ENCODE data around the gene PIGV. TPM values are rescaled to one million over a fixed set of nuclear protein-coding genes. Genes with fewer than 3 reads are reported as not detected.

PIGV gene
- total RNA-seq, 1 donor from 2014 or later: 14.2 TPM

DNA sequence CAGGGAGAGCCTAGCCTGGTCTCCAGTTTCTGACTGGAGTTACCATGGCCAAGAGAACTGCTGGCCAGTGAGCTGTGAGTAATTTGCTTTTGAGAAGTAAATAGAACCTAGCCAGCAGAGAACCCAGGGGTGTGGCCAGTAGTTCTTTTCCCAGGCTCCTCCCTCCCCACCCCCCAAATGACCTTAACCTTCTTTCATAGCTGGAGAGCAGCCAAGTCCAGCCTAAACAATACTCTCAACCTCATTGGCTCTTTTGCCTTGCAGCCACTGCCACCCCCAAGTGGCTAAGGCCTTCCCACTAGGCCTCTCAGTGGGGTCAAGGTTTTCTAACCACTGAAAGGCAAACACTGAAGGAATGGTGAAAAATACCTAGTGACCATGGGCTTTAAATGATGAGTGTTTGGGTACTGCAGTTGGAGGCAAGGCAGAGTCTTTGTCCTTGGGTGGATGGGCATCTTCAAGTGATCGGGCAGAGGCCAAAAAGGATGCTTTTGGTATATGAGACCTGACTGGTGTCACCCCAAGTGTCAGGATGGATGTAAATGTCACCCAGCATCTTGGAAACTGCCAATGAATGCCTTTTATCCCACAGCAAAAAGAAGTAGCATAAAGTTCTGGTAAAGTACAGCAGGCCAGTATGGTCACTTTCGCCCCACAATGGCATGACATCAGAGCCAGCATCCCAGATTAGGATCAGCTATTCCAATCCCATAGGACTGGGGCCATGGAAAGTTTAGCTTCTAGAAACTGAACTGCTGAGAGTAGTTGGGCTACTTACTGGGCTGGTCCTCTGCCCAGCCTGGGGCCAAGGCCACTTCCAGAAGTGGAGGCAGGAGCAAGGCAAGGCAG lies 3.5 kb upstream of the PIGV start:
- H3K27ac Mint-ChIP-seq (ENCODE audit: unreplicated experiment): peak overlapping the region; percentile 100
- H3K36me3 Mint-ChIP-seq (ENCODE audit: unreplicated experiment): peaks cover 24% of the 10 kb centered on the region
- peaks cover 70% of the 10 kb centered on the region for H3K4me1 Mint-ChIP-seq (ENCODE audit: unreplicated experiment)
- no peak for DNase-seq (ENCODE audit: extremely low spot score, unreplicated experiment)
- H3K27me3 Mint-ChIP-seq (ENCODE audit: unreplicated experiment): no peaks in the 10 kb centered on the region
- TF ChIP-seq, protein P1, sequence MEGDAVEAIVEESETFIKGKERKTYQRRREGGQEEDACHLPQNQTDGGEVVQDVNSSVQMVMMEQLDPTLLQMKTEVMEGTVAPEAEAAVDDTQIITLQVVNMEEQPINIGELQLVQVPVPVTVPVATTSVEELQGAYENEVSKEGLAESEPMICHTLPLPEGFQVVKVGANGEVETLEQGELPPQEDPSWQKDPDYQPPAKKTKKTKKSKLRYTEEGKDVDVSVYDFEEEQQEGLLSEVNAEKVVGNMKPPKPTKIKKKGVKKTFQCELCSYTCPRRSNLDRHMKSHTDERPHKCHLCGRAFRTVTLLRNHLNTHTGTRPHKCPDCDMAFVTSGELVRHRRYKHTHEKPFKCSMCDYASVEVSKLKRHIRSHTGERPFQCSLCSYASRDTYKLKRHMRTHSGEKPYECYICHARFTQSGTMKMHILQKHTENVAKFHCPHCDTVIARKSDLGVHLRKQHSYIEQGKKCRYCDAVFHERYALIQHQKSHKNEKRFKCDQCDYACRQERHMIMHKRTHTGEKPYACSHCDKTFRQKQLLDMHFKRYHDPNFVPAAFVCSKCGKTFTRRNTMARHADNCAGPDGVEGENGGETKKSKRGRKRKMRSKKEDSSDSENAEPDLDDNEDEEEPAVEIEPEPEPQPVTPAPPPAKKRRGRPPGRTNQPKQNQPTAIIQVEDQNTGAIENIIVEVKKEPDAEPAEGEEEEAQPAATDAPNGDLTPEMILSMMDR (IDR thresholded peaks at IDR 0.05): no peak
- H3K9me3 Mint-ChIP-seq (ENCODE audit: unreplicated experiment): no peaks in the 10 kb centered on the region
- no peak overlapping the region for H3K4me3 Mint-ChIP-seq (ENCODE audit: unreplicated experiment)

DNA sequence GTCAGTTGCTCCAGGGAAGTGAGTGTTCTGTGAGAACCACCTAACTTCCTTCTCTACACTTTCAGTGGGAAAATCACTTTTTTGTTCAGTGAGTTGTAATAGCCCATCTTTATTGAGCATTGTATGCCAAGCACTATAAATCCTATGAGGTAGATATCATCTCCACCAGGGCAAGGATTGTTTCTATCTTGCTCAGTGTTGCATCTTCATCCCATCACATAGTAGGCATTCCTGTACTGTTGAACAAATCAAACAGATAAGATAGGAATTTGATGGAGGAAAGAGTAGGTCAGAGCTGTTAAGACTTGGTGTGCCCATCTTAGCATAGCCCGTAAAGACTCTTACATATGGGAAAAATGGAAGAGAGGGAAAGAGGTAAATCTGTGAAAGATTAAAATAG lies 2.9 kb upstream of the PIGV start:
- peaks cover 76% of the 10 kb centered on the region for H3K4me1 Mint-ChIP-seq (ENCODE audit: unreplicated experiment)
- H3K36me3 Mint-ChIP-seq (ENCODE audit: unreplicated experiment): peaks cover 19% of the 10 kb centered on the region
- TF ChIP-seq, protein P1 (IDR thresholded peaks at IDR 0.05): no peak
- H3K27ac Mint-ChIP-seq (ENCODE audit: unreplicated experiment): peak overlapping the region; percentile 100
- H3K27me3 Mint-ChIP-seq (ENCODE audit: unreplicated experiment): no peaks in the 10 kb centered on the region
- no peak for DNase-seq (ENCODE audit: extremely low spot score, unreplicated experiment)
- no peak overlapping the region for H3K4me3 Mint-ChIP-seq (ENCODE audit: unreplicated experiment)
- no peaks in the 10 kb centered on the region for H3K9me3 Mint-ChIP-seq (ENCODE audit: unreplicated experiment)

DNA sequence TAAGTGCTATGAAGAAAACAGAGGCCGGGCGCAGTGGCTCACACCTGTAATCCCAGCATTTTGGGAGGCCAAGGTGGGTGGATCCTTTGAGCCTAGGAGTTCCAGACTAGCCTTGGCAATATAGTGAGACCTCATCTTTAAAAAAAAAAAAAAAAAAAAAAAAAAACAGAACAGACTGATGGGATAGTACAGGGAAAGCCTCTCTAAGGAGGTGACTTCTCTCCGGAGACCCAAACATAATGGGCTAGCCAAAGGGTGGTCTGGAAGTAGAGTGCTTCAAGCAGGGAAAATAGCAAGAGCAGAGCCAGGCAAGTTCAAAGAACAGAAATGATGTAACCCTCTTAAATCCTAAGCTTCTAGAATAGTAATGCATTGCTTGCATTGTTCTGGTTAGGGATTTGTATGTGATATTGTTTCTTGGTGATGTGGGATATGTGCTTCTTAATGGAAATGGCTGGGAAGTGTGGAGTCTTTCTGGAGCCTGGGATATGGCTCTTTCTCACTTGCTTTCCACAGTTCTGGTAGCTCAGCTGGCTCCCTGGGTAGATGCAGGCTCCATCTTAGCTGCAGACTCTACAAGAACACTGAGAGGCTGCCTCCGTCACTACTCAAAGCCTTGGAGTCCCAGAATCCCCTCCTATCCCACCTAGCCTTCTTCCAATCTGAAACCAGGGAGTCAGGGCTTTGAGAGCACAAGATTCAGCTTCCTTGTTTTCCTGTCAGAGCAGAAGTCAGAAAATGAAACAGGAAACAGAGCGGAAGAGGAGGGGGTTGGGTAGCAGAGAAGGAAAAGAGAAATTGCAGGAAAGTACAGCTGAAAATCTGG lies 1.9 kb upstream of the PIGV start:
- Mint-ChIP-seq H3K27ac (ENCODE audit: unreplicated experiment) (peak overlapping the region; percentile 100), H3K4me1 (ENCODE audit: unreplicated experiment) (peaks cover 82% of the 10 kb centered on the region), H3K36me3 (ENCODE audit: unreplicated experiment) (peaks cover 19% of the 10 kb centered on the region), H3K4me3 (ENCODE audit: unreplicated experiment) (peak overlapping the region; percentile 95), H3K27me3 (ENCODE audit: unreplicated experiment) (no peaks in the 10 kb centered on the region), H3K9me3 (ENCODE audit: unreplicated experiment) (no peaks in the 10 kb centered on the region)
- TF ChIP-seq, protein P1 (IDR thresholded peaks at IDR 0.05): no peak
- no peak for DNase-seq (ENCODE audit: extremely low spot score, unreplicated experiment)

DNA sequence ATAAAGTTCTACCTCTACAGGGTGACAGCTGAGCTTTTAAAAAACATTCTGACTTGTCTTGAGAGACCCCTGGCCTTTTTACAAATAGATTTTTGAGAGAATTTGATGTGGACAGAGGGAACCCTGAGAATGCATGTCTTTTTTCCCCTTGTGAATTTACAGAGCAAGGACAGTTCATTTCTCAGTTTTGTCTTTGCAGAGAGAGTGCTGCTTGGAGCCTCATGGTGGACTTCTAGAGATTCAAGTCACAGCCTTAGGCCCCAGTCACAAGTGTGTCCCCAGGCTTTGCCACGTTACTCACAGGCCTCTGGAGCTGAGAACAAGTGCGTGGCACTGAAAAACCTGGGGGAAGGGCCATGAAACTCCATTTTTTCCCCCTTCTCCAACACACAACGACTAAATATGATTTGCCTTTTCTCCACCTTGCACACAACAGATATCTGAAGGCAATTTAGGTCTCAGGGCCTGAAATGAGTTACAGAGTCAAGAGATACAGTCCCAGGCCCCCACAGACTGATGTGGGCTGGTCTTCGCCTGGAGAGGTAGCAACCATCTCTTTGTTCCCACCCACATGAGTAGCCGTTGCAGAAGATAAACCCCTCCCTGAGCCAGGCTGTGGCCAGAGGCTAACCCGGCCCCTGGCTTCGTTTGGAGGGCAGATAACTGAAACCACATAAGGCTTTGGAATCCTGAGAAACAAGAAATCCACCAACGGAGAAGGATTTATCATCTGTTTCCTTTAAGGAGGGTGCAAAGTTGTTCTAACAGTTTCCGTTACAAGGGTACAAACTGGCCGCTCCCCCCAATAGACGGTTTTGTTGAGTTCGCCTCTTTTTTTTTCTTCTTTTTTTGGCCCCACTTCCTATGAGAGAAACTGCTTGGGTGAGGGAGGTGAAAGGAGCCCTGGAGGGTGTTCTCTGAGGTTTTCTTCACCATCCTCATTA lies 1.0 kb upstream of the PIGV start:
- no peaks in the 10 kb centered on the region for H3K27me3 Mint-ChIP-seq (ENCODE audit: unreplicated experiment)
- H3K9me3 Mint-ChIP-seq (ENCODE audit: unreplicated experiment): no peaks in the 10 kb centered on the region
- peaks cover 75% of the 10 kb centered on the region for H3K4me1 Mint-ChIP-seq (ENCODE audit: unreplicated experiment)
- peaks cover 17% of the 10 kb centered on the region for H3K36me3 Mint-ChIP-seq (ENCODE audit: unreplicated experiment)
- peak overlapping the region; percentile 95 for H3K4me3 Mint-ChIP-seq (ENCODE audit: unreplicated experiment)
- no peak for DNase-seq (ENCODE audit: extremely low spot score, unreplicated experiment)
- H3K27ac Mint-ChIP-seq (ENCODE audit: unreplicated experiment): peak overlapping the region; percentile 100
- TF ChIP-seq, protein P1 (IDR thresholded peaks at IDR 0.05): no peak
